OCI-LY1 (cell line): ENCODE measurements around the gene RSPRY1.
A peak's percentile ranks its signal among the peaks of the same experiment; 100 is the strongest.

ENCODE experiments used
- H2AFZ ChIP-seq: fragments of 200-600 bp; sonication (generic), shearing (Covaris generic); 2 replicates; pipeline ENCODE4 v1.6.0; 2014; ENCODE audit warnings: antibody characterized with exemption, mild to moderate bottlenecking, low read length
- H3F3A ChIP-seq: fragments of 200-600 bp; sonication (generic), shearing (Covaris generic); 2 replicates; pipeline ENCODE4 v1.6.0; 2014; ENCODE audit warnings: mild to moderate bottlenecking, antibody characterized with exemption, low read length, moderate library complexity; ENCODE audit not compliant: insufficient read depth
- H3K27ac ChIP-seq: fragments of 200-600 bp; sonication (generic); 2 replicates; pipeline ENCODE4 v1.5.1; 2014; ENCODE audit warnings: low read length, mixed run types, mild to moderate bottlenecking, low read depth; ENCODE audit not compliant: poor library complexity, severe bottlenecking
- H3K27me3 ChIP-seq: fragments of 200-600 bp; sonication (generic); 2 replicates; pipeline ENCODE4 v1.6.0; 2014; ENCODE audit warnings: antibody characterized with exemption, mild to moderate bottlenecking, low read length, moderate library complexity; ENCODE audit not compliant: insufficient read depth
- H3K36me3 ChIP-seq: fragments of 200-600 bp; sonication (generic); 2 replicates; pipeline ENCODE4 v1.6.1; 2014; ENCODE audit warnings: mild to moderate bottlenecking, antibody characterized with exemption, low read length, moderate library complexity, mixed read lengths; ENCODE audit not compliant: insufficient read depth
- H3K4me1 ChIP-seq: fragments of 200-600 bp; sonication (generic); 2 replicates; pipeline ENCODE4 v1.5.1; 2014; ENCODE audit warnings: mild to moderate bottlenecking, low read length, moderate library complexity; ENCODE audit not compliant: insufficient read depth, severe bottlenecking
- H3K4me2 ChIP-seq: fragments of 200-600 bp; sonication (generic), shearing (Covaris generic); 2 replicates; pipeline ENCODE4 v1.6.1; 2014; ENCODE audit warnings: low read length
- H3K4me3 ChIP-seq: fragments of 200-600 bp; sonication (generic); 2 replicates; pipeline ENCODE4 v1.5.1; 2014; ENCODE audit warnings: low read length, low read depth, mild to moderate bottlenecking, mixed read lengths; ENCODE audit not compliant: poor library complexity, severe bottlenecking
- H3K79me2 ChIP-seq: fragments of 200-600 bp; shearing (Covaris generic); 2 replicates; pipeline ENCODE4 v1.6.1; 2016; ENCODE audit warnings: mixed run types, low read length, mixed read lengths; ENCODE audit not compliant: insufficient read depth
- H3K9ac ChIP-seq: fragments of 200-600 bp; sonication (generic), shearing (Covaris generic); 2 replicates; pipeline ENCODE4 v1.6.1; 2014; ENCODE audit warnings: mild to moderate bottlenecking, low read length, mixed read lengths
- H3K9me2 ChIP-seq: fragments of 200-600 bp; sonication (generic), shearing (Covaris generic); 2 replicates; pipeline ENCODE4 v1.6.1; 2014; ENCODE audit warnings: low read depth, mild to moderate bottlenecking, low read length, mixed read lengths
- H3K9me3 ChIP-seq: fragments of 200-600 bp; shearing (Covaris generic); 2 replicates; pipeline ENCODE4 v1.6.1; 2014; ENCODE audit warnings: low read length, mixed read lengths
- H4K20me1 ChIP-seq: fragments of 200-600 bp; sonication (generic), shearing (Covaris generic); 2 replicates; pipeline ENCODE4 v1.6.0; 2016; ENCODE audit warnings: mild to moderate bottlenecking, low read length; ENCODE audit not compliant: insufficient read depth
- EZH2 ChIP-seq: fragments of 200-600 bp; sonication (generic), shearing (Covaris generic); IDR thresholded peaks from 2 replicates; pipeline ENCODE4 v1.8.0; 2017; ENCODE audit warnings: borderline replicate concordance, mixed run types, mild to moderate bottlenecking, antibody characterized with exemption, low read length, moderate library complexity, mixed read lengths
- TF ChIP-seq, protein P1 (sequence below): fragments of 200-600 bp; sonication (generic), shearing (Covaris generic); IDR thresholded peaks from 2 replicates; pipeline ENCODE4 v1.5.1; 2017; ENCODE audit warnings: mild to moderate bottlenecking, antibody characterized with exemption, low read length, moderate library complexity, mixed read lengths

RSPRY1 gene

DNA sequence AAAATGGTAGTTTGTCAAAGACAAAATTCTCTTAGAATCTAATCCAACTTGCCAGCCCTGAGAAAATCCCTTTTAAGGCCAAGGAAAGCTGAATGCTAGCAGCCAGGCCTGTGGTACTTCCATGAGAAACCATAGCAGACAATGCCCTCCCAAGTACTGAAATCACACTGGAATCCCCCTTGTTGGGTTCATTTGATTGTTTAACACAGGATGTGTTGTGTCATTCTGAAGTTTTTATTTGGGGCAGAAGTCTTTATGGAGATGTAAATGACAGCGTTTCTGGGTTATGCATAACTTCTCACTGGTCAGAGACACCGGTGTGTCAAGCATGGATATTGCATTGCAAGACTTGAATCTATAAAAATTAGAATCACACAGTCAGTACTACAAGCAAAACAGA lies 53.0 kb downstream of the RSPRY1 start:
- H3K9ac ChIP-seq = no peak overlapping the region
- peaks cover 34% of the 10 kb centered on the region for H3K36me3 ChIP-seq
- H3K27me3 ChIP-seq = no peaks in the 10 kb centered on the region
- H3K79me2 ChIP-seq = no peaks in the 10 kb centered on the region
- H3K9me3 ChIP-seq = no peaks in the 10 kb centered on the region
- H3K27ac ChIP-seq = no peak overlapping the region
- H3K9me2 ChIP-seq = no peaks in the 10 kb centered on the region
- no peaks in the 10 kb centered on the region; the same call in 1 of the 2 replicates for H3F3A ChIP-seq
- no peak overlapping the region for H2AFZ ChIP-seq
- TF ChIP-seq, protein P1, sequence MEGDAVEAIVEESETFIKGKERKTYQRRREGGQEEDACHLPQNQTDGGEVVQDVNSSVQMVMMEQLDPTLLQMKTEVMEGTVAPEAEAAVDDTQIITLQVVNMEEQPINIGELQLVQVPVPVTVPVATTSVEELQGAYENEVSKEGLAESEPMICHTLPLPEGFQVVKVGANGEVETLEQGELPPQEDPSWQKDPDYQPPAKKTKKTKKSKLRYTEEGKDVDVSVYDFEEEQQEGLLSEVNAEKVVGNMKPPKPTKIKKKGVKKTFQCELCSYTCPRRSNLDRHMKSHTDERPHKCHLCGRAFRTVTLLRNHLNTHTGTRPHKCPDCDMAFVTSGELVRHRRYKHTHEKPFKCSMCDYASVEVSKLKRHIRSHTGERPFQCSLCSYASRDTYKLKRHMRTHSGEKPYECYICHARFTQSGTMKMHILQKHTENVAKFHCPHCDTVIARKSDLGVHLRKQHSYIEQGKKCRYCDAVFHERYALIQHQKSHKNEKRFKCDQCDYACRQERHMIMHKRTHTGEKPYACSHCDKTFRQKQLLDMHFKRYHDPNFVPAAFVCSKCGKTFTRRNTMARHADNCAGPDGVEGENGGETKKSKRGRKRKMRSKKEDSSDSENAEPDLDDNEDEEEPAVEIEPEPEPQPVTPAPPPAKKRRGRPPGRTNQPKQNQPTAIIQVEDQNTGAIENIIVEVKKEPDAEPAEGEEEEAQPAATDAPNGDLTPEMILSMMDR = no peak
- TF ChIP-seq EZH2 = no peak
- H4K20me1 ChIP-seq = no peaks in the 10 kb centered on the region
- H3K4me2 ChIP-seq = no peak overlapping the region
- H3K4me3 ChIP-seq = no peak overlapping the region
- H3K4me1 ChIP-seq = peaks cover 38% of the 10 kb centered on the region

DNA sequence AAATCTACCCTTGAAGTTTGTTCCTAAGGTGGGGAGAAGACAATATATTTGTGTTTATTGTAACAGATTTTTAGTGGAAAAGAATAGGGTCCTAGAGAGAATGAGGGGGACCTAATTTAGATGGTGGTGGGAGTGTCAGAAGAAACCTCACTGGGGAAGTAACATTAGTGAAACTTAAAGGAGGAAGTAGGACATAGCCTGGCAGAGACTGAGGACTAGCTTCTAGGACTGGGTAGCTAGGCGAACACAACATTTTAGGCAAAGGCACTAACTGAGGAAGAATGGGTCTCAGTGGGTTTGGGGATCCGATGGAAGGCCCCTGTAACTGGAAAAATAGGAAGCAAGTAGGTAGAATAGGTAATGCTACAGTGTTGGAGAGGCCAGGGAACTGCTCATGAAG lies 54.7 kb downstream of the RSPRY1 start:
- no peaks in the 10 kb centered on the region for H3K79me2 ChIP-seq
- TF ChIP-seq, protein P1 = no peak
- TF ChIP-seq EZH2 = no peak
- H3K4me1 ChIP-seq = peaks cover 29% of the 10 kb centered on the region
- H3K27ac ChIP-seq = peak overlapping the region; percentile 43
- no peaks in the 10 kb centered on the region for H3K9me2 ChIP-seq
- H3K27me3 ChIP-seq = no peaks in the 10 kb centered on the region
- no peaks in the 10 kb centered on the region for H3F3A ChIP-seq
- no peaks in the 10 kb centered on the region for H4K20me1 ChIP-seq
- H3K9me3 ChIP-seq = no peaks in the 10 kb centered on the region
- no peak overlapping the region for H3K4me2 ChIP-seq
- H3K9ac ChIP-seq = no peak overlapping the region
- H2AFZ ChIP-seq = no peak overlapping the region
- H3K4me3 ChIP-seq = no peak overlapping the region
- peaks cover 28% of the 10 kb centered on the region for H3K36me3 ChIP-seq

DNA sequence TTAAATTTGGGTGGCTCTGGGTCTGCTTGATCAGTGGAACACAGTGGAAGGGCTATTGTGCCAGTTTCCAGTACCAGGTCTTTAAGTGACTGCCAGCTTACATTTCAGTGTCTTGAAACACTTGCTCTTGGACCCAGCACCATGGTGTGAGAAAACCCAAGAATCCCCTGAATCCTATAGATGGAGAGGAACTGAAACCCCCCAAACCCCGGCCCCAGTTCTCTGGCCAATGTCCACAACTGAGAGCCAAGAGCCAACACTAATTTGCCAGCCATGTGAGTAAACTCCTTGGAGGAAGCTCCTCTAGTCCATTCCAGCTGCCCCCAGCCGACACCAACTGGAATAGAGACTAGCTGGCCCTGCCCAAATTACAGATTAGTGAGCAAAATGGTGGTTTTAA lies 56.5 kb downstream of the RSPRY1 start:
- no peaks in the 10 kb centered on the region for H3K9me2 ChIP-seq
- peaks cover 28% of the 10 kb centered on the region for H3K4me1 ChIP-seq
- TF ChIP-seq, protein P1 = no peak
- no peak for TF ChIP-seq EZH2
- no peak overlapping the region for H3K4me3 ChIP-seq
- H4K20me1 ChIP-seq = no peaks in the 10 kb centered on the region
- H3K36me3 ChIP-seq = peaks cover 29% of the 10 kb centered on the region; the same call in 1 of the 2 replicates
- no peaks in the 10 kb centered on the region for H3F3A ChIP-seq
- H3K9me3 ChIP-seq = no peaks in the 10 kb centered on the region
- no peak overlapping the region for H3K27ac ChIP-seq
- no peaks in the 10 kb centered on the region for H3K79me2 ChIP-seq
- no peak overlapping the region for H3K4me2 ChIP-seq
- no peaks in the 10 kb centered on the region for H3K27me3 ChIP-seq
- H3K9ac ChIP-seq = no peak overlapping the region
- H2AFZ ChIP-seq = no peak overlapping the region
